Ectodermal cell (in vitro differentiated cells): ENCODE measurements around the gene ADCY5.

ENCODE experiments used
- H3K27ac ChIP-seq: 2 replicates; pipeline ENCODE4 v1.7.0; 2013; ENCODE audit warnings: mild to moderate bottlenecking, low read depth, low read length; ENCODE audit not compliant: insufficient read depth, poor library complexity, severe bottlenecking
- H3K27me3 ChIP-seq: 2 replicates; pipeline ENCODE4 v1.7.0; 2013; ENCODE audit warnings: mild to moderate bottlenecking, low read length; ENCODE audit not compliant: insufficient read depth, control insufficient read depth, poor library complexity, severe bottlenecking
- H3K36me3 ChIP-seq: one replicate; pipeline ENCODE4 v1.7.0; 2013; ENCODE audit warnings: low read length; ENCODE audit not compliant: control insufficient read depth, insufficient read depth
- H3K4me1 ChIP-seq: one replicate; pipeline ENCODE4 v1.7.0; 2013; ENCODE audit warnings: low read length; ENCODE audit not compliant: control insufficient read depth, insufficient read depth
- H3K4me3 ChIP-seq: 2 replicates; pipeline ENCODE4 v1.7.0; 2013; ENCODE audit warnings: low read depth, low read length, control low read depth; ENCODE audit not compliant: insufficient read depth
- H3K9me3 ChIP-seq: 2 replicates; pipeline ENCODE4 v1.7.0; 2013; ENCODE audit warnings: mild to moderate bottlenecking, low read length, moderate library complexity; ENCODE audit not compliant: control insufficient read depth
- WGBS, 2 experiments: methylation state at CpG; one replicate each; pipeline ENCODE4 v1.1.7; 2013; ENCODE audit warnings: missing lambda C conversion rate in 2 of 2; 5-methylcytosine and 5-hydroxymethylcytosine counted together

ADCY5 gene

DNA sequence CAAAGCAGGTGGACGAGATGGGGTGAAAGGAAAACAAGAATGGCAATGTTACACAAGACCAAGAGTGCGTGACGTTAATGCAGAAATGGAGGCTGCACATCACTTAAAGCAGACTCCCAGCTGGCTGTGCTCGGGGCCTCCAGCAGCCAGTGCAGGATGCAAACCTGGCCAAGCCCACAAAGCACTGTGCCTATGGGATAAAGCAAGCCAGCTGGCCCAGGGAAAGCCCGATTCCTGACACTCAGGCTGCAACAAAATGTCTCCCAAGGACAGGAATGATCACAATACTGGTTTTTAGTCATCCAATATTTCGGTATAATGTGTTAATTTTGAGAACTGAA lies 161.0 kb downstream of the ADCY5 start:
- no peaks in the 10 kb centered on the region for H3K4me1 ChIP-seq
- H3K27ac ChIP-seq = no peak overlapping the region
- H3K36me3 ChIP-seq = no peaks in the 10 kb centered on the region
- no peak overlapping the region for H3K4me3 ChIP-seq
- 90 to 92% methylated on average over 6 of the region's 6 CpGs for WGBS, 2 experiments
- H3K27me3 ChIP-seq = no peaks in the 10 kb centered on the region
- H3K9me3 ChIP-seq = no peaks in the 10 kb centered on the region

DNA sequence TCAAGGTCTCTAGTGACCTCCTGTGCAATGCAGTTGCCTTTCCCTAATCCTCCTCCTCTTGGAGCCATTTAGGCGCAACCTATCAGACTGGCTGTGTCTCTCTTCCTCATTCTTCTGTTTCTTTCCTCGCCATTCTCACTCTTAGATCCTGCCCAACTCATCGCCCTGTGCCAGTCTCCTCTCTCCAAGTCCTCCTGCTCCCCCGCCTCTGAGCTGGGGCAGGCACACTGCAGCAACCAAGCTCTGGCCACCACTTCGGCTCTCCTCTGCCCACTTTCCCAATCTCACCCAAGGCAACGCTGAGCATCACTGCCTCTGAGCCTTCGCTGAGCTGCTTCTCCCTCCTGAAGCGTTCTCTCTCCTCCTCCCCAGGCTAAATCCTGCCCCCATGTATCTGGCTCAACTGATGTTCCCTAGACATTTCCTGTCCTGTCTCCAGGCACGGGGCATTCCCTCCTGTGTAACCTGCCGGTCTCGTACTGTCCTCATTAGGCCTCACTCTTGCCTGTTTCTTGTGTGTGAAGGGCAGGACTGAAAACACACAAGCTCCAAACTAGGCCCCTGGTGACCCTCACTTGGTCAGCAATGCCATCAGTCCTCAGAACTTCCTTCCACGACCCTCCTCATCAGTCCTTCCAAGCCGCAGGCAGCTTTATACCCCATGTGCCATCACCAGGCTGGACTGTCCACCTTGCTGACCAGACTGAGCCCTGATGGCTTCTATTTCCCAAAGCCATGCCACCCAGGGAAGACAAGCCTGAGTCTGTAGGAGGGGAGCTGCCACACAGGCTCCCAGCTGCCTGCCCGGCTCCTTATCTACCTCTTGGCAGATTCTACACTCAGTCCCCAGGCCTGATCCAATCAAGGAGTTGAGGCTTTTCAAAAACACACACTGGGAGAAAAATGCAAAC lies 161.6 kb downstream of the ADCY5 start:
- 91 to 93% methylated on average over 14 of the region's 14 CpGs for WGBS, 2 experiments
- no peaks in the 10 kb centered on the region for H3K27me3 ChIP-seq
- H3K36me3 ChIP-seq = no peaks in the 10 kb centered on the region
- no peak overlapping the region for H3K4me3 ChIP-seq
- H3K9me3 ChIP-seq = no peaks in the 10 kb centered on the region
- H3K4me1 ChIP-seq = no peaks in the 10 kb centered on the region
- H3K27ac ChIP-seq = no peak overlapping the region

DNA sequence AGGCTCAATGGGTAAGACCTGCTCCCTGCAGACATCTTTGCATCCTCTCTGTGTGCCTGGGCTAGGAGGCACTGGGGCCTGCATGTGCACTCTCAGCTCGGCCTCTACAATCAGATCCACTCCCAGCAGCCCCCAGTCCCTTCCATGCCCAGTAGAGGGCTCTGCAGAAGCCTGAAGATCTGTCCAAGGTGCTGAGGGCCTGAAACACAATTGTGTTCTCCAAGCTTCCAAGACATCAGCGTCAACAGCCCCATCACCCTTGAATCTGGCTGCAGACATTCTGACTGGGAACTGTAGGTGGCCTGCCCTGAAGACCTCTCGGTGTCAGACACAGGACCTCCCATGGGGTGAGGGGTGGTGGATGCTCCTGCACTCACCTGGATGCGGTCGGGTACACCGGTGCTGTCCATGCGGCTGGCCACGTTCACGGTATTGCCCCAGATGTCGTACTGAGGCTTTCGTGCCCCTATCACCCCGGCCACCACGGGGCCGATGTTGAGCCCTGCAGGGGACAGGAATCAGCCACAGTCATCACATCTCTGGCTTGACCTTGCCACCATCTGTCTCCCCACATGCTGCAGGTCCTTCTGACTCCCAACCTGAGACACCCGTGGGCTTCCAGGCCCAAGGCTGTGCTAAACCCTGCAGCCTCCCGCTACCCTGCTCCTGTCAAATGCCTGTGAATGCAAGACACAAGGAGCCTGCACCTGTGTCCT lies 162.4 kb downstream of the ADCY5 start:
- no peak overlapping the region for H3K4me3 ChIP-seq
- H3K4me1 ChIP-seq = no peaks in the 10 kb centered on the region
- no peaks in the 10 kb centered on the region for H3K27me3 ChIP-seq
- H3K9me3 ChIP-seq = no peaks in the 10 kb centered on the region
- 81 to 83% methylated on average over 16 of the region's 16 CpGs for WGBS, 2 experiments
- no peak overlapping the region for H3K27ac ChIP-seq
- H3K36me3 ChIP-seq = no peaks in the 10 kb centered on the region

DNA sequence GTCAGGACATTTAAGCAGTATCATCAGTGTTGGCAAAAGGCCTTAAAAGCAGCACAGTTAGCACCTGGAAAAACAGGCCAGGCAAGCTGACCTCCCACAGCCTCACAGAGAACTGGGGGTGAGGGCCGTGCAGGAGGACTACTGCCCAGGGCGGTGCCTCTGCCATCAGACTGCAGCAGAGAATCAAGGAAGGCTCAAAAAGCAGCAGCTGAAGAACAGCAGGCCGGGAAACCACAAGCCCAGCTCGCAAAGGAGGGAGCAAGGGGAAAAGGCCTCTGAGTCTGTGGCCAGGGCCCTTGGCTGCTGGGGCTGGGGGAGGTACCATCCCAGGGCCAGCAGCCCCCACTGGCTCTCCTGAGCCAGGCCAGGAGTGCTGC lies 163.0 kb downstream of the ADCY5 start:
- no peak overlapping the region for H3K4me3 ChIP-seq
- H3K4me1 ChIP-seq = no peaks in the 10 kb centered on the region
- WGBS, 2 experiments = 84 to 88% methylated on average over 4 of the region's 4 CpGs
- H3K27ac ChIP-seq = no peak overlapping the region
- no peaks in the 10 kb centered on the region for H3K36me3 ChIP-seq
- H3K27me3 ChIP-seq = no peaks in the 10 kb centered on the region
- no peaks in the 10 kb centered on the region for H3K9me3 ChIP-seq

DNA sequence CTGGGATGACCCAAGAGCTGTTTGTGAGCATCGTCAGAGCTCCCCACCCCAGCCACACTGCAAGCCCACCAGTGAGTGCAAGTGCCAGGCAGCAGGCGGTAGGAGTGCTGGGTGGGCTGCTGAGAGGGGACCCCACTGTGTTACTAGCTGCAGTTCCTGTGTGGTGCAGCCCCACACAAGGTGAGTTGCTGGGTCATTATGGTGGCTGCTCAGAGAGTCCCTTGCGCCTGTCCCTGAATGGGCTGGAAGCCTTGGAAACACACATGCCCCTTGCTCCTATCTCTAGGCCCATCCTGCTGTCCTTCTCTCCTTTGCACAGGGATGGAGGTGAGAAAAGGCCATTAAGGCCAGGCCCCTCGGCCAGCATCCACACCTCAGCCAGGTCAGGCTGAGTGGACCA lies 163.4 kb downstream of the ADCY5 start:
- Histone ChIP-seq H3K4me3 (no peak overlapping the region), H3K27ac (no peak overlapping the region)
- WGBS, 2 experiments = 91 to 92% methylated on average over 4 of the region's 4 CpGs

DNA sequence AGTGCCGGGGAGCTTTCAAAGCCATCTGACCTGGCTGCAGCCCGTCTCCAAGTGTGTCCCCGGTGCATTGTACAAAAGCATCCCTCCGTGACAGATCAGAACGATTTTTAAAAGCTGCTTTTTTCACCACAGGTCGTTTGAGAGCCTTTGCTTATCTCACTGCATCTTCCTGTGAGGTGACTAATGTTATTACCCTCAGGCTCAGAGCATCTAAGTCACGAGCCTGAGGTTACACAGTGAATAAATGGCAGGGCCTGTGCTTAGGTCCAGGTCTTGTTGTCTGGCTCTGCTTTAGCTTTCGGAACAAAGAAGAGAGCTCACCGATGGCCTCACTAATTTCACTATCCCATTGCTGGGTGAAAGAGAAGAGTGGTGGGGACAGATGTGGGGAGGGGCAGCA lies 163.8 kb downstream of the ADCY5 start:
- H3K36me3 ChIP-seq = no peaks in the 10 kb centered on the region
- 85 to 88% methylated on average over 9 of the region's 9 CpGs for WGBS, 2 experiments
- no peak overlapping the region for H3K4me3 ChIP-seq
- H3K9me3 ChIP-seq = no peaks in the 10 kb centered on the region
- no peak overlapping the region for H3K27ac ChIP-seq
- no peaks in the 10 kb centered on the region for H3K4me1 ChIP-seq
- H3K27me3 ChIP-seq = no peaks in the 10 kb centered on the region

More for the DNA sequence above, 163.4 kb downstream of the ADCY5 start:
- Histone ChIP-seq H3K4me1 (no peaks in the 10 kb centered on the region), H3K36me3 (no peaks in the 10 kb centered on the region), H3K27me3 (no peaks in the 10 kb centered on the region), H3K9me3 (no peaks in the 10 kb centered on the region)

DNA sequence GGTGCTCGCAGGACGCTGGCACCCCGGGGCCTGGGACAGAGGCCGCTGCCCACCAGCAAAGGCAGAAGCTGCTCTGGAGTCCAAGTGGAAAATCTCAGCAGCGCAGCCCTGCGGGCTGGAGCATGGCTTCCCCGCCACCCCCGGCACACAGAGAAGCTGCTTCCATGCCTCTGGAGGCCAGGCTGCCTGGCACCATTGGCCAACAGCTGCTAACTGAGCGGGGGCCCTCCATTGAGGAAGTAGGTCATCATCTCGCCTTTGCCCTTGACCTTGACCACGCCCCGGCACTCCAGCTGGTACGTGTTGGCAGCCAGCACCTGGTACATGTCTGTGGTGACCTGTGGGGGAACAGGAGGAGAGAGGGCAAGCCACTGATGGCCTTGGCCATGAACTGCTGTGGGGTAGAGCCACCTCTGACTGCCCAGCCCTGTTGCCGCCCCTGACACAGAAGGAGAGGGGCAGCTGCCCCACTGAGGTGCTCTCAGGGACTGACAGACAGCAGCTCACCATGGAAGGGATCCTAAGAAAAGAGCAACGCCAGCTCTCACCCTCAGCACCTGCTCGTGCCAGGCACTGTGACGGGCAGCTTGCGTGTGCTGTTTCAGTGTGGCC lies 164.4 kb downstream of the ADCY5 start:
- whole genome bisulfite sequencing, 2 experiments = 94 to 95% methylated on average over 18 of the region's 18 CpGs
- Histone ChIP-seq H3K4me1 (no peaks in the 10 kb centered on the region), H3K36me3 (no peaks in the 10 kb centered on the region), H3K27me3 (no peaks in the 10 kb centered on the region), H3K9me3 (no peaks in the 10 kb centered on the region), H3K4me3 (no peak overlapping the region), H3K27ac (no peak overlapping the region)

DNA sequence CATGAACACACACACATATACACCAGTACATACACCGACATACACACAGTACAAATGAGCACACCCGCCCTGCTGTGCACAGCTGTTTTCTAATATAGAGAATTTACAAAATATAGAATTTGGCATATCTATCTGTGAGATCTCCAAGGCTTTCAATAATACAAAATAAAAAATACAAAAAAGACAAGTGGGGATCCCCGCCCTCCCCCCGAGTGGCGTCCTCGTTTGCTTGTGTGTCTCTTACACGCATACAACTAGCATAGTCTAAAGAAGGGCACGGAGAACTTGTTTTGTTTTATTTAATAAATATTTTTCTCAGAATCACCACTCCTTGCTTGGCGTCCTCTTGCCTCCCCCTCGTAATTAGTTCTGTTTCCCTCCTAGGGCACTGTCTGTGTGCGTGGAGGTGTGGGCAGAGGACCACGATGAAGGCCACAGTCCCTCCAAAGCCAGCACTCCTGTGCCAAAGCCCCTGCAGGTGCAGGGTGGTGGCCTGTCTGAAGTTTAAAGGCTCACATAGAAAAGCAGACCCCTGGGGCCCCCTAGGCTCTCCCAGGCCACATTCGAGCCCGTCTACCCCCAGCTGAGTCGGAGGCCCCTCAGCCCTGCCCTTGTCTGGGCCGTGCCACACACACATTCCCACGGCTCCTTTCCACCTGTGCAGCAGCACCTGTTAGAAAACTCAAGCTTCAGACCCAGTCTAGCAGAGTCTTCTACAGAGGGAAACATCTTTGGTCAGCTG lies 165.1 kb downstream of the ADCY5 start:
- Histone ChIP-seq H3K36me3 (no peaks in the 10 kb centered on the region), H3K4me1 (no peaks in the 10 kb centered on the region), H3K27ac (no peak overlapping the region), H3K27me3 (no peaks in the 10 kb centered on the region), H3K9me3 (no peaks in the 10 kb centered on the region), H3K4me3 (no peak overlapping the region)
- 94 to 95% methylated on average over 15 to 16 of the region's 17 CpGs for WGBS, 2 experiments

DNA sequence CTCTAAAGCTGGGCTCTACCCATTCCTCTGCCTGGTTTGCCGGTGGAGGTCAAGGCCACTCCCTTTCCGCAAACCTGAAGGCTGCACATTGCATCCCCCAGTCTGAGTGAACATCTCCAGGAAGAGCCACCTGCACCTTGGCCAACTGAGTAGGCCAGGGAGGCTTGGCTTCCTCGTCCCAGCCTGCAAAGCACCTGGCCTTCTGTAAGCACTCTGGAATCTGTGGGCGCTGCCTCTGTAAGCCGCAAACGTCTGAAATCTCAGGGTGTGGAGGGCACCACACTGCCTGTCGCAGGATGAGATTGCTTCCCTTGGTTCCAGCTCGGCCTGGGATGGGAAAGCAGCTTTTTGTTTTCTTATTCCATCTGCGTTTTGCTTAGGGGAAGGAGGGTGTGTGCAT lies 165.8 kb downstream of the ADCY5 start:
- Histone ChIP-seq H3K9me3 (no peaks in the 10 kb centered on the region), H3K4me1 (no peaks in the 10 kb centered on the region), H3K36me3 (no peaks in the 10 kb centered on the region), H3K27ac (no peak overlapping the region), H3K4me3 (no peak overlapping the region), H3K27me3 (no peaks in the 10 kb centered on the region)
- WGBS, 2 experiments = 92% methylated on average over 9 of the region's 9 CpGs

DNA sequence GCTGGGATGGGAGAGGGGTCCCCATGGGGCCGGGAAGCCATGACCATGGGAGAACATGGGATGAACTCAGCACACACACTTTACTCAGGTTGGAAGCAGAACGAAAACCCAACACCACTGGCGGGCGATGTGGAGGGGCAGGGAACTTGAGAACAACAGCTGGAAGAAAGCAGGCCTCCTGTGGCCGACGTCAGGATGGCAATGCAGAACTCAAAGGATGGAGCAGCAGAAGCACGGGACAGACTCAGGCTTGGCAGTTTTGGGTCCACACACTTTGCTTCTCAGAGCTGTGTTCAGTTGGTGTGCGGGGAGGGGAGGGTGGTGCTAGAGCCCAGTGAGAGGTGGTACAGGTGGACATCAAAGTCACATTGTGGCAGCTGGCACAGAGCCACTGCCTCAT lies 166.4 kb downstream of the ADCY5 start:
- WGBS, 2 experiments = 79 to 80% methylated on average over 8 of the region's 8 CpGs

More for the DNA sequence above, 166.4 kb downstream of the ADCY5 start:
- Histone ChIP-seq H3K27ac (no peak overlapping the region), H3K4me3 (no peak overlapping the region), H3K9me3 (no peaks in the 10 kb centered on the region), H3K4me1 (no peaks in the 10 kb centered on the region), H3K27me3 (no peaks in the 10 kb centered on the region), H3K36me3 (no peaks in the 10 kb centered on the region)
